ENCODE measurements around the gene TPPP2. TPM values are rescaled to one million over a fixed set of nuclear protein-coding genes. Genes with fewer than 3 reads are reported as not detected.

Gene TPPP2
- total RNA-seq, 1 donor from 2014 or later: not detected

DNA sequence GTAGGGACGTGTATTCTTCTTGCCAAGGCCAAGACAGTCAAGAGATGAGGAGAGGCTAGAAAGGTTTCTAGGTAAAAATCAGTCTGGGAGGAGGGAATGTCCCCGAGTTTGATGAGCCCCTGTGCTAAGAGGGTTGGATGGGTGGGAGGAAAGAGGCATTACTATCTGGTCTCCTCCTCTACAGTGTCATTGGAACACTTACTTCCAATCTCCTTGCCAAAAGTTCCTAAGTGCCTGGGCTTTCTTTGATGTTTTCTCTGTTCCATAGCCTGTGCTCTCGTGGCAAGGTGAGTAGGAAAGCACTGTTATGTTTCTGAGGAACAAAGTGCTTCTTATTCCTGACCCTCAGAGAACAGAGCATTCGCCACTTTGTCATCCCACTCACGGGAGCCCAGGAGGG is 4.7 kb downstream of the TPPP2 start, which contains the start of gene RNASE13:
TSS of gene RNASE13 (minus strand) at position 101 of the 400 bp plus-strand sequence. CDS start 519 bp downstream, outside the sequence.
- TF ChIP-seq, protein P1, sequence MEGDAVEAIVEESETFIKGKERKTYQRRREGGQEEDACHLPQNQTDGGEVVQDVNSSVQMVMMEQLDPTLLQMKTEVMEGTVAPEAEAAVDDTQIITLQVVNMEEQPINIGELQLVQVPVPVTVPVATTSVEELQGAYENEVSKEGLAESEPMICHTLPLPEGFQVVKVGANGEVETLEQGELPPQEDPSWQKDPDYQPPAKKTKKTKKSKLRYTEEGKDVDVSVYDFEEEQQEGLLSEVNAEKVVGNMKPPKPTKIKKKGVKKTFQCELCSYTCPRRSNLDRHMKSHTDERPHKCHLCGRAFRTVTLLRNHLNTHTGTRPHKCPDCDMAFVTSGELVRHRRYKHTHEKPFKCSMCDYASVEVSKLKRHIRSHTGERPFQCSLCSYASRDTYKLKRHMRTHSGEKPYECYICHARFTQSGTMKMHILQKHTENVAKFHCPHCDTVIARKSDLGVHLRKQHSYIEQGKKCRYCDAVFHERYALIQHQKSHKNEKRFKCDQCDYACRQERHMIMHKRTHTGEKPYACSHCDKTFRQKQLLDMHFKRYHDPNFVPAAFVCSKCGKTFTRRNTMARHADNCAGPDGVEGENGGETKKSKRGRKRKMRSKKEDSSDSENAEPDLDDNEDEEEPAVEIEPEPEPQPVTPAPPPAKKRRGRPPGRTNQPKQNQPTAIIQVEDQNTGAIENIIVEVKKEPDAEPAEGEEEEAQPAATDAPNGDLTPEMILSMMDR (IDR thresholded peaks at IDR 0.05): no peak
- no peaks in the 10 kb centered on the region for H3K9me3 ChIP-seq
- ATAC-seq: no peak
- no peaks in the 10 kb centered on the region for H3K36me3 ChIP-seq
- no peak for DNase-seq
- no peak within 1 kb of the TSS for H3K27ac ChIP-seq
- H3K27me3 ChIP-seq (ENCODE audit: low read depth): no peaks in the 10 kb centered on the region
- intact Hi-C loops (cut with DNase I): no loop called here
- peaks cover 18% of the 10 kb centered on the region for H3K4me1 ChIP-seq
- H3K4me3 ChIP-seq: no peak within 1 kb of the TSS

DNA sequence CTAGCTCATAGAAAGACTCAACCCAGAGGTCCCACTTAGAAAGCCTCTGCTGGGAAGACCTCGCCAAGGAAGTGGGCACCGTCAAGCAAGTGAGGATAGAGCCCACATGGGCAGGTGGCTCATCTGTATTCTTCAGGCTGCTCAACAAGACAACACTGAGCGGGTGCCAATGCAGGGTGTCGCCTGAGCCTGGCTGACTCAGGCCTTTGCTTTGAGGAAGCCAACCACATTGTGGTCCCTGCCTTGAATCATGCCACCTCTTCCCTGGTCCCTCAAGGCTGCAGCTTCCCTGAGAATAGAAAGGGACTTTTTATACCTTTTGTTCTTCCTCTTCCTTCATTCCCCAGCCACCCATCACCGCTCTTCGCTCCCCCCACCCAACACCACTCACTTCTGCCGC is 6.7 kb downstream of the TPPP2 start:
- no peaks in the 10 kb centered on the region for H3K9me3 ChIP-seq
- ATAC-seq: no peak
- no peaks in the 10 kb centered on the region for H3K36me3 ChIP-seq
- H3K4me3 ChIP-seq: no peak overlapping the region
- intact Hi-C loops (cut with DNase I): no loop called here
- no peak for DNase-seq
- H3K4me1 ChIP-seq: peaks cover 26% of the 10 kb centered on the region
- TF ChIP-seq, protein P1 (IDR thresholded peaks at IDR 0.05): no peak
- H3K27me3 ChIP-seq (ENCODE audit: low read depth): no peaks in the 10 kb centered on the region
- no peak overlapping the region for H3K27ac ChIP-seq

DNA sequence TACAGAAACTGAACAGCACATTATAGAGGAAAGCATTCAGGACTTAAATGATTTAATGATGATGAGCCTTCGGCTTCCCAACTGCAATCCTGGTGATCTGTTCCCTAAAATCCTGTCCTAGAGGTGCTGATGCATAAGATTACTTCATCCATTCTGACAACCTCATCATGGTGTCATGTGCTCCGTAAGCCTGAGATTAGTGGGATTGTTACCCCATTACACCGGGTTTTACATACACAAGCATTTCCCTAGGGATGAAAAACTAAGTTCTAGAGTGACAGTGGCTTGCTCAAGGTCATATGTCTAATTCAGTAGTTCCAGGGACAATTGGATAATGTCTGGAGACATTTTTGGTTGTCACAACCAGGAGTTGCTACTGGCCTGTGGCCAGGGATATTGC is 7.1 kb downstream of the TPPP2 start:
- H3K27ac ChIP-seq: no peak overlapping the region
- no peaks in the 10 kb centered on the region for H3K27me3 ChIP-seq (ENCODE audit: low read depth)
- TF ChIP-seq, protein P1 (IDR thresholded peaks at IDR 0.05): no peak
- H3K36me3 ChIP-seq: no peaks in the 10 kb centered on the region
- no peak overlapping the region for H3K4me3 ChIP-seq
- intact Hi-C loops (cut with DNase I): no loop called here
- peaks cover 26% of the 10 kb centered on the region for H3K4me1 ChIP-seq
- DNase-seq (no peak), ATAC-seq (no peak)
- H3K9me3 ChIP-seq: no peaks in the 10 kb centered on the region

DNA sequence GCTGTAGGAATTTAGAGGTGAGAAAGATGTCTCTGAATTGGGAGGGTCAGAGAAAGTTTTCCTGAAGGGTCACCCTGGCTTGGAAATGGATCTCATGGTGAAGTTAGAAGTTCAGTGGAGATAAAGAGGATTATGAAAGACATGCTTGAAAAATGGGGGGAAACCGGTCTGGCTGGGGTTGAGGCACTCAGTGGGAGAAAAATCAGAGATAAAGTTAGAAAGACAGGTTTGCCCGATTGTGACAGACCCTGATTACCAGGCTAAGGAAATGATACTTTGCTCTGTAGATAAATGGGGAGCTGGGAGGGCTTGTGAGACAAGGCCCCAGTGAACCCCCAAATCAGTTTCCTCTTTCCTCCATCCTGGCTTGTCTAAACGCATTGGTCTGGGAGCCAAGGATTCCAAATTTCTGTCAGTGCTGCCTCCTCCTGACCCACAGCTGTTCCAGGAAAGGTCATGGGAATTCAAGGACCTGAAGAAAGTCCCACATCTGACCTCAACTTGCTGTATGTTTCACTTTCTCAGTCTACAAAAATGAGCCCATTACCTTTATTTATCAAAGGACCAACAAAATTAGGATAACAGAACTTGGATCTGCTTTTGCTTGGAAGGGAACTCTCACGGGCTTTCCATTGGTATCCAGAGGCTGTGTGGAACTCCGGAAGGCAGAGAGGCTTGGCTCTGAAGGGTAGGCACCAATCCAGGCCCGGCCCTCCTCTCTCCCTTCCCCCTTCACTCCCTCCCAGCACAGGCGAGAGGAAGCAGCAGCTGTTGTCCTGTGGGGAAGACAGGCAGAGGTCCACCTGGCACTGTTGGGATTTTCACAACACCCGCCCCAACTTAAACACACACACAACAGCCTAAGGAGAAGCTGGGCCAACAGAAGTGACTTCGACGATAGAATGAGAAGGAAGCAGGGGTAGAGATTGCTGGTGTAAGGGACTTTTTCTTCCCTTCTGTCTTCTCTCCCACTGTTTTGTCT is 8.7 kb downstream of the TPPP2 start:
- intact Hi-C loops (cut with DNase I): no loop called here
- peak overlapping the region; percentile 6 for H3K4me3 ChIP-seq

DNA sequence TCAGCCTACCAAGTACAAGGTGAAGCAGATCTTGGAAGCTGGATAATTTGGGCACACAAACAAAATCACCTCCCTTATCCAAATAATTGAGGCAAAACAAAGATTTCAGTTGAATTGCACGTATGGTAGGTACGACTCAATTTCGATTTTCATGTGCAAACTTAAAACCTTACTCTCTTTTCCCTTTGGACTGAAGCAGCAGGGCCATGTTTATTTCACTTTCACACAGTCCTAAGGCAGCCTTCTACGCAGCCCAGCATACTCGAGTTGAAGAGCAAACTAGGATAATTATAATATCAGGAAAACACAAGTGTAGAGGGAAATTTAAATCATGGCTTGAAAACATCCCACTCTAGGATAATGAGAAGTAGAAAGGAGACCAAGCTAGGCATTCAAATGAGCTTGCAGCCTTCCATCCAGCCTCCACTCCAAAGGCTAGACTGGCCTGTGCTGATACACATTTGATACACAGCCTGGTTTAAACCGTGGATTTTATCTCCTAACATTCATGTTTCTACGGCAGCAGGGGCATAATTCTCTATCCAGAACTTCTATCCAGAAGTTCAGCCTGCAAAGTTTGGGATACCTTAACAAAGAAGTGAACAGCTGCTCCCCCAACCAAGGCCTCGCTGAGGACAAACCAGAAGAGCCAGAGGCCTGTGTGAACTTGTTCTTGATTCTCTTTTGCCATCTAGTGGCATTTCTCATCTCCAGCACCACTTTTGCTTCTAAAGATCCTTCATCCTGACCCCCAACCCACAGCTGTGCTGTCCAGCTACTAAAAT is 9.8 kb downstream of the TPPP2 start:
- Histone ChIP-seq H3K4me1 (peaks cover 47% of the 10 kb centered on the region), H3K27me3 (ENCODE audit: low read depth) (no peaks in the 10 kb centered on the region), H3K27ac (peak overlapping the region; percentile 68), H3K9me3 (no peaks in the 10 kb centered on the region), H3K36me3 (no peaks in the 10 kb centered on the region), H3K4me3 (peak overlapping the region; percentile 6)
- ATAC-seq (peak; percentile 53 to 68), DNase-seq (no peak)
- intact Hi-C loops (cut with DNase I): no loop called here
- TF ChIP-seq, protein P1 (IDR thresholded peaks at IDR 0.05): peak; percentile 64

More for the DNA sequence above, 8.7 kb downstream of the TPPP2 start:
- H3K27me3 ChIP-seq (ENCODE audit: low read depth): no peaks in the 10 kb centered on the region
- DNase-seq (peak; percentile 62), ATAC-seq (peak; percentile 78 to 83)
- H3K36me3 ChIP-seq: no peaks in the 10 kb centered on the region
- peak overlapping the region; percentile 68 for H3K27ac ChIP-seq
- no peaks in the 10 kb centered on the region for H3K9me3 ChIP-seq
- TF ChIP-seq, protein P1 (IDR thresholded peaks at IDR 0.05): no peak
- H3K4me1 ChIP-seq: peaks cover 38% of the 10 kb centered on the region
